Ishikawa (cell line): ENCODE results near the gene IRS4.
A peak's percentile ranks its signal among the peaks of the same experiment; 100 is the strongest.

ENCODE experiments used
- CEBPB ChIP-seq: IDR thresholded peaks from 2 replicates; pipeline ENCODE4 v1.6.1; 2012
- EGR1 ChIP-seq: IDR thresholded peaks from 2 replicates; pipeline ENCODE4 v1.6.1; 2012
- EP300 ChIP-seq: IDR thresholded peaks from 2 replicates; pipeline ENCODE4 v1.6.1; 2012; ENCODE audit warnings: borderline replicate concordance
- RAD21 ChIP-seq: IDR thresholded peaks from 2 replicates; pipeline ENCODE4 v1.6.1; 2012; ENCODE audit warnings: low read depth
- TAF1 ChIP-seq: IDR thresholded peaks from 2 replicates; pipeline ENCODE4 v1.6.1; 2012; ENCODE audit warnings: low read depth, mild to moderate bottlenecking
- YY1 ChIP-seq: IDR thresholded peaks from 2 replicates; pipeline ENCODE4 v1.6.1; 2012; ENCODE audit warnings: low read depth
- TF ChIP-seq, protein P1 (sequence below): IDR thresholded peaks from 2 replicates; pipeline ENCODE4 v1.6.1; 2012
- TF ChIP-seq, protein P2 (sequence below): IDR thresholded peaks from 2 replicates; pipeline ENCODE4 v1.6.1; 2012
- TF ChIP-seq, protein P3 (sequence below): IDR thresholded peaks from 2 replicates; pipeline ENCODE4 v1.6.1; 2012; ENCODE audit warnings: low read depth, mild to moderate bottlenecking

GRCh38 chrX:108699368-108699767, 37.0 kb downstream of the IRS4 start:
- TF ChIP-seq RAD21 (peak; percentile 31; the same call in 1 of the 2 replicates), YY1 (no peak), TAF1 (no peak), CEBPB (no peak), EP300 (no peak), EGR1 (no peak)
- TF ChIP-seq, protein P1, sequence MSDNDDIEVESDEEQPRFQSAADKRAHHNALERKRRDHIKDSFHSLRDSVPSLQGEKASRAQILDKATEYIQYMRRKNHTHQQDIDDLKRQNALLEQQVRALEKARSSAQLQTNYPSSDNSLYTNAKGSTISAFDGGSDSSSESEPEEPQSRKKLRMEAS: no peak
- TF ChIP-seq, protein P2, sequence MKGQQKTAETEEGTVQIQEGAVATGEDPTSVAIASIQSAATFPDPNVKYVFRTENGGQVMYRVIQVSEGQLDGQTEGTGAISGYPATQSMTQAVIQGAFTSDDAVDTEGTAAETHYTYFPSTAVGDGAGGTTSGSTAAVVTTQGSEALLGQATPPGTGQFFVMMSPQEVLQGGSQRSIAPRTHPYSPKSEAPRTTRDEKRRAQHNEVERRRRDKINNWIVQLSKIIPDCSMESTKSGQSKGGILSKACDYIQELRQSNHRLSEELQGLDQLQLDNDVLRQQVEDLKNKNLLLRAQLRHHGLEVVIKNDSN: no peak
- TF ChIP-seq, protein P3, sequence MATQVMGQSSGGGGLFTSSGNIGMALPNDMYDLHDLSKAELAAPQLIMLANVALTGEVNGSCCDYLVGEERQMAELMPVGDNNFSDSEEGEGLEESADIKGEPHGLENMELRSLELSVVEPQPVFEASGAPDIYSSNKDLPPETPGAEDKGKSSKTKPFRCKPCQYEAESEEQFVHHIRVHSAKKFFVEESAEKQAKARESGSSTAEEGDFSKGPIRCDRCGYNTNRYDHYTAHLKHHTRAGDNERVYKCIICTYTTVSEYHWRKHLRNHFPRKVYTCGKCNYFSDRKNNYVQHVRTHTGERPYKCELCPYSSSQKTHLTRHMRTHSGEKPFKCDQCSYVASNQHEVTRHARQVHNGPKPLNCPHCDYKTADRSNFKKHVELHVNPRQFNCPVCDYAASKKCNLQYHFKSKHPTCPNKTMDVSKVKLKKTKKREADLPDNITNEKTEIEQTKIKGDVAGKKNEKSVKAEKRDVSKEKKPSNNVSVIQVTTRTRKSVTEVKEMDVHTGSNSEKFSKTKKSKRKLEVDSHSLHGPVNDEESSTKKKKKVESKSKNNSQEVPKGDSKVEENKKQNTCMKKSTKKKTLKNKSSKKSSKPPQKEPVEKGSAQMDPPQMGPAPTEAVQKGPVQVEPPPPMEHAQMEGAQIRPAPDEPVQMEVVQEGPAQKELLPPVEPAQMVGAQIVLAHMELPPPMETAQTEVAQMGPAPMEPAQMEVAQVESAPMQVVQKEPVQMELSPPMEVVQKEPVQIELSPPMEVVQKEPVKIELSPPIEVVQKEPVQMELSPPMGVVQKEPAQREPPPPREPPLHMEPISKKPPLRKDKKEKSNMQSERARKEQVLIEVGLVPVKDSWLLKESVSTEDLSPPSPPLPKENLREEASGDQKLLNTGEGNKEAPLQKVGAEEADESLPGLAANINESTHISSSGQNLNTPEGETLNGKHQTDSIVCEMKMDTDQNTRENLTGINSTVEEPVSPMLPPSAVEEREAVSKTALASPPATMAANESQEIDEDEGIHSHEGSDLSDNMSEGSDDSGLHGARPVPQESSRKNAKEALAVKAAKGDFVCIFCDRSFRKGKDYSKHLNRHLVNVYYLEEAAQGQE: no peak
